HG03103 (cell line): ENCODE data around the gene IL18BP.

Source experiments
- ATAC-seq: cut with Tn5 transposase; IDR thresholded peaks from one replicate; pipeline ENCODE4 v1.9.1; 2021; ENCODE audit warnings: low read depth; ENCODE audit not compliant: unreplicated experiment

Gene IL18BP

GRCh38 chr11:71998649-71999310 is at the start of gene IL18BP:
TSS of gene IL18BP (plus strand) at chr11:71998909. CDS start at chr11:71999985, 1,076 bp downstream.
- no peak for ATAC-seq

GRCh38 chr11:71949034-71949433 is 49.7 kb upstream of the IL18BP start:
- no peak for ATAC-seq

GRCh38 chr11:71951741-71952310 is 46.9 kb upstream of the IL18BP start:
- ATAC-seq: no peak

GRCh38 chr11:71955898-71956456 is 42.7 kb upstream of the IL18BP start:
- no peak for ATAC-seq

- ATAC-seq: no peak
Measured at GRCh38 chr11:71962428-71963038, 36.2 kb upstream of the IL18BP start.

GRCh38 chr11:71963468-71963867 is 35.2 kb upstream of the IL18BP start:
- ATAC-seq: no peak

GRCh38 chr11:71964641-71965040 is 34.1 kb upstream of the IL18BP start:
- no peak for ATAC-seq

GRCh38 chr11:71971680-71972079 is 27.0 kb upstream of the IL18BP start:
- ATAC-seq: no peak

- no peak for ATAC-seq
Measured at GRCh38 chr11:71976551-71976950, 22.2 kb upstream of the IL18BP start.

- no peak for ATAC-seq
Measured at GRCh38 chr11:71977090-71977489, 21.6 kb upstream of the IL18BP start.

- no peak for ATAC-seq
Measured at GRCh38 chr11:71977743-71978418, 20.8 kb upstream of the IL18BP start.

- ATAC-seq: no peak
Measured at GRCh38 chr11:71979094-71979493, 19.6 kb upstream of the IL18BP start.

GRCh38 chr11:71979602-71980001 is 19.1 kb upstream of the IL18BP start:
- no peak for ATAC-seq

GRCh38 chr11:71986131-71986530 is 12.6 kb upstream of the IL18BP start:
- ATAC-seq: no peak

- no peak for ATAC-seq
Measured at GRCh38 chr11:71987521-71987920, 11.2 kb upstream of the IL18BP start.

GRCh38 chr11:71988050-71988449 is 10.7 kb upstream of the IL18BP start:
- ATAC-seq: no peak

- no peak for ATAC-seq
Measured at GRCh38 chr11:71990701-71991100, 8.0 kb upstream of the IL18BP start.

GRCh38 chr11:71991494-71991893 is 7.2 kb upstream of the IL18BP start:
- no peak for ATAC-seq

- no peak for ATAC-seq
Measured at GRCh38 chr11:71992136-71992730, 6.5 kb upstream of the IL18BP start.

GRCh38 chr11:71994786-71995185 is 3.9 kb upstream of the IL18BP start:
- ATAC-seq: no peak
